Endodermal cell (in vitro differentiated cells): ENCODE measurements around the gene CDH4. TPM values are rescaled to one million over a fixed set of nuclear protein-coding genes. Genes with fewer than 3 reads are reported as not detected.

ENCODE experiments used
- DNase-seq: peaks from one replicate; pipeline ENCODE4 v3.0.0-alpha.2; 2017
- H3K27ac ChIP-seq: 2 replicates; pipeline ENCODE4 v1.5.1; 2013; ENCODE audit warnings: mild to moderate bottlenecking, low read depth, low read length, moderate library complexity
- H3K27me3 ChIP-seq: 2 replicates; pipeline ENCODE4 v1.6.1; 2013; ENCODE audit warnings: mild to moderate bottlenecking, low read length, moderate library complexity; ENCODE audit not compliant: insufficient read depth, control insufficient read depth, poor library complexity, severe bottlenecking
- H3K36me3 ChIP-seq: 2 replicates; pipeline ENCODE4 v1.7.0; 2013; ENCODE audit warnings: mild to moderate bottlenecking, low read length, moderate library complexity; ENCODE audit not compliant: control insufficient read depth, insufficient read depth
- H3K4me1 ChIP-seq: one replicate; pipeline ENCODE4 v1.7.0; 2013; ENCODE audit warnings: low read length; ENCODE audit not compliant: control insufficient read depth, insufficient read depth
- H3K4me3 ChIP-seq: 2 replicates; pipeline ENCODE4 v1.5.1; 2013; ENCODE audit warnings: mild to moderate bottlenecking, low read length, moderate library complexity
- H3K9ac ChIP-seq: 2 replicates; pipeline ENCODE4 v1.6.1; 2013; ENCODE audit warnings: mild to moderate bottlenecking, low read length, moderate library complexity; ENCODE audit not compliant: poor library complexity, severe bottlenecking; ENCODE audit errors: extremely low read depth
- H3K9me3 ChIP-seq: 2 replicates; pipeline ENCODE4 v1.6.1; 2013; ENCODE audit warnings: mild to moderate bottlenecking, low read length, moderate library complexity; ENCODE audit not compliant: control insufficient read depth
- H3K27ac Mint-ChIP-seq: 2 replicates; pipeline ENCODE4 v1.8.0; 2020; ENCODE audit warnings: mixed read lengths
- H3K27me3 Mint-ChIP-seq: 2 replicates; pipeline ENCODE4 v1.8.0; 2021; ENCODE audit warnings: mild to moderate bottlenecking, mixed read lengths; ENCODE audit not compliant: insufficient read depth
- H3K36me3 Mint-ChIP-seq: 2 replicates; pipeline ENCODE4 v1.8.0; 2020; ENCODE audit warnings: low read depth, mixed read lengths
- H3K4me1 Mint-ChIP-seq: 2 replicates; pipeline ENCODE4 v1.8.0; 2020; ENCODE audit warnings: mixed read lengths
- H3K4me3 Mint-ChIP-seq: 2 replicates; pipeline ENCODE4 v1.8.0; 2020; ENCODE audit warnings: mild to moderate bottlenecking, moderate library complexity, mixed read lengths
- H3K9me3 Mint-ChIP-seq: 2 replicates; pipeline ENCODE4 v1.8.0; 2020; ENCODE audit warnings: mild to moderate bottlenecking, mixed read lengths
- WGBS, 2 experiments: methylation state at CpG; one replicate each; pipeline versions ENCODE4 v1.1.5 to v1.1.7; 2013; ENCODE audit warnings: missing lambda C conversion rate in 2 of 2, mixed read lengths in 1 of 2; ENCODE audit not compliant: insufficient coverage in 1 of 2, insufficient read length in 1 of 2; 5-methylcytosine and 5-hydroxymethylcytosine counted together
- total RNA-seq, 2 donors: library from RNA; stranded (reverse); fragmentation: NEBNext Ultra II Directional in 1 of 2; extraction: Animal tissue kit (Norgen Biotek cat#: 25700) in 1 of 2; gene quantifications; 2 replicates in 1 of 2; 3 replicates in 1 of 2; pipeline ENCODE4 v1.2.1, GENCODE V29; 2021
- TF ChIP-seq, protein P1 (sequence below): fragments of 200-600 bp; sonication (generic); conservative IDR thresholded peaks from 2 replicates; pipeline ENCODE4 v1.5.0; 2021; ENCODE audit warnings: antibody characterized with exemption, mild to moderate bottlenecking

Gene CDH4
- total RNA-seq, 2 donors from 2014 or later: 1.8 to 5.8 TPM

DNA sequence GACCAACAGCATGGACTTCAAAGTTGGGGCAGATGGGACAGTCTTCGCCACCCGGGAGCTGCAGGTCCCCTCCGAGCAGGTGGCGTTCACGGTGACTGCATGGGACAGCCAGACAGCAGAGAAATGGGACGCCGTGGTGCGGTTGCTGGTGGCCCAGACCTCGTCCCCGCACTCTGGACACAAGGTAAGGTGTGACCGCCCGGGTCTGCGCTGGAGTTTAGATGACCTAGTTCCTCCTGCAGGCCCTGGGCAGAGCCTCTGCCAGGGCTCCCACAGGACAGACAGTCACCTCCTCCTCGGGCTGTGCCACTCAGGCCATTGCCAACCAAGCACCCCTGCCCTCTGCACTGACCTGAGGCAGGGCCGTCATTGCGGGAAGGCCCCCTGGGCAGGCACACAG lies 491.5 kb downstream of the CDH4 start:
- H3K4me1 ChIP-seq: no peaks in the 10 kb centered on the region
- no peaks in the 10 kb centered on the region for H3K36me3 ChIP-seq
- no peak for DNase-seq
- 87 to 96% methylated on average over 11 to 16 of the region's 16 CpGs for WGBS, 2 experiments
- no peaks in the 10 kb centered on the region for H3K9me3 ChIP-seq
- H3K9me3 Mint-ChIP-seq: no peaks in the 10 kb centered on the region
- TF ChIP-seq, protein P1, sequence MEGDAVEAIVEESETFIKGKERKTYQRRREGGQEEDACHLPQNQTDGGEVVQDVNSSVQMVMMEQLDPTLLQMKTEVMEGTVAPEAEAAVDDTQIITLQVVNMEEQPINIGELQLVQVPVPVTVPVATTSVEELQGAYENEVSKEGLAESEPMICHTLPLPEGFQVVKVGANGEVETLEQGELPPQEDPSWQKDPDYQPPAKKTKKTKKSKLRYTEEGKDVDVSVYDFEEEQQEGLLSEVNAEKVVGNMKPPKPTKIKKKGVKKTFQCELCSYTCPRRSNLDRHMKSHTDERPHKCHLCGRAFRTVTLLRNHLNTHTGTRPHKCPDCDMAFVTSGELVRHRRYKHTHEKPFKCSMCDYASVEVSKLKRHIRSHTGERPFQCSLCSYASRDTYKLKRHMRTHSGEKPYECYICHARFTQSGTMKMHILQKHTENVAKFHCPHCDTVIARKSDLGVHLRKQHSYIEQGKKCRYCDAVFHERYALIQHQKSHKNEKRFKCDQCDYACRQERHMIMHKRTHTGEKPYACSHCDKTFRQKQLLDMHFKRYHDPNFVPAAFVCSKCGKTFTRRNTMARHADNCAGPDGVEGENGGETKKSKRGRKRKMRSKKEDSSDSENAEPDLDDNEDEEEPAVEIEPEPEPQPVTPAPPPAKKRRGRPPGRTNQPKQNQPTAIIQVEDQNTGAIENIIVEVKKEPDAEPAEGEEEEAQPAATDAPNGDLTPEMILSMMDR: no peak
- H3K9ac ChIP-seq: no peak overlapping the region
- H3K27ac ChIP-seq: no peak overlapping the region
- H3K27me3 Mint-ChIP-seq: peaks cover 6% of the 10 kb centered on the region
- no peaks in the 10 kb centered on the region for H3K36me3 Mint-ChIP-seq
- no peak overlapping the region for H3K27ac Mint-ChIP-seq
- no peak overlapping the region for H3K4me3 Mint-ChIP-seq
- H3K27me3 ChIP-seq: no peaks in the 10 kb centered on the region
- no peak overlapping the region for H3K4me3 ChIP-seq
- no peaks in the 10 kb centered on the region for H3K4me1 Mint-ChIP-seq

DNA sequence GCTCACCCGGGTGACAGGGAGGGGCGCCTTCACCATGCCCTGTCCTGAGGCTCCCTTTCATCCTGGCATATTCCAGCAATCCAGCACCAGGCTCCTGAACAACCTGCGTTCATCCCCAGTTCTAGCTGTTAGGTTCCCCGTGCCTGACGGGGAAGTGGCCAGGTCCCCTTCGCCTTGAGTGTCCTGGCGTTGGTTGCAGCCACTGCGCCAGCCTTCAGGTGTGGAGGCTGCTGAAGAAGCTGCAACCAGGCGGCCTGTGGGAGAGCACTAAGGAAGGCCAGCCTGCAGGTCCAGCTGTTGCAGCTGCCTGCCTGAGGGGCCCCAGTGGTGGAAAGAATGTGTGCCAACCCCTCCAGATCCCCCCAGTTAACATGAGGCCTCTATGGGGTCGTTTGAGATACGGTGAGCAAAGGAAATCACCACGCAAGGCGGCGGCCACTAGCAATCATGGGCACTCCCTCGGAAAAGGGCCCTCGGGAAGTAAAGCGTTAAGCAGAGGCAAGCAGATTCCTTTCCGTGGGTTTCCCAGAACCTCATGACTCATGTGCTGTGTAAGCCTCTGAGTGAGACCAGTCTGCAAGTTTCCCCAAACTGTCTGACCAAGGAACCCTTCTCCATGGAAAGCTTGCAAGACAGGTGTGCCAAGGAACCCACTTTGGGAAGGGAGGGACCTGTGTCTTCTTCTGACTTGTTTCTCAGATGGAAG lies 492.8 kb downstream of the CDH4 start:
- peaks cover 4% of the 10 kb centered on the region for H3K27me3 Mint-ChIP-seq
- H3K9me3 Mint-ChIP-seq: no peaks in the 10 kb centered on the region
- no peak for DNase-seq
- Histone ChIP-seq H3K4me3 (no peak overlapping the region), H3K9me3 (no peaks in the 10 kb centered on the region), H3K4me1 (no peaks in the 10 kb centered on the region), H3K36me3 (no peaks in the 10 kb centered on the region), H3K9ac (no peak overlapping the region), H3K27me3 (no peaks in the 10 kb centered on the region), H3K27ac (no peak overlapping the region)
- no peaks in the 10 kb centered on the region for H3K4me1 Mint-ChIP-seq
- TF ChIP-seq, protein P1: no peak
- no peak overlapping the region for H3K4me3 Mint-ChIP-seq
- WGBS, 2 experiments: 90 to 93% methylated on average over 17 to 18 of the region's 18 CpGs
- H3K36me3 Mint-ChIP-seq: no peaks in the 10 kb centered on the region
- no peak overlapping the region for H3K27ac Mint-ChIP-seq

DNA sequence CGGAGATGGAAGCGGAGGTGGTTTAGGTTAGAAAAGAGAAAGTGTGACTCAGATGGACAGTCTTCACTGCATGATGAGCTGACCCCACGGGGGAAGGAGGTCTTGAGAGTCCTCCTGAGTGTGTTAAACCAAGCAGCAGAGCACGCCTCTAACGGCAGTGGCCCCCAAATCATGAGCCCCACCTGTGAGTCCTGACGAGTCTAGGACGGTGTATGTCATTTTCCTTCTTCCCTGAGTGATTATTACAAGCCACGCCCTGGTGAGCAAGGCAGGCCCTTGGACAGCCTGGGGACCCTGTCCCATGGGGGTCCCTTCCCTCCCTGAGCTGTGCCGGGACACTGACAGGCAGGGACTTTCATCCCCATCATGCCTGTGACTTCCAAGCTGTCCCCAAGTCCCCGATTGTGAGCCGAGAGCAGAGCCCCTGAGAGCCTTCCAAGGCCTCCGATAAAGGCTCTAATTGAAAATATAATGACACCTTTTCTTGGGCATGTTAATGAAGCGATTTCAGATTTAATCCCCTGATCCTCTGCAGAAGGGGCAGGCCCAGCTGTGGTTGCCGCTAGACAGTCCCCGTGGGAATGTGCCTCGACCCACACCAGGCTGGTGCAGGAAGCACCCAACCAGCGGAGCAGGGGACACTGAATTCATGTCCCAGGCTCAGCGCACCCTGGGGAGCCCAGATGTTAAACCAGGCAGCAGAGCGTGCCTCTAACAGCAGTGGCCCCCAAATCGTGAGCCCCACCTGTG lies 493.5 kb downstream of the CDH4 start:
- no peaks in the 10 kb centered on the region for H3K4me1 ChIP-seq
- H3K27me3 ChIP-seq: no peaks in the 10 kb centered on the region
- Mint-ChIP-seq H3K27ac (no peak overlapping the region), H3K4me1 (no peaks in the 10 kb centered on the region), H3K9me3 (peaks cover 6% of the 10 kb centered on the region), H3K4me3 (no peak overlapping the region), H3K27me3 (peaks cover 5% of the 10 kb centered on the region), H3K36me3 (no peaks in the 10 kb centered on the region)
- no peak overlapping the region for H3K4me3 ChIP-seq
- 88 to 90% methylated on average over 12 to 20 of the region's 20 CpGs for WGBS, 2 experiments
- TF ChIP-seq, protein P1: no peak
- peaks cover 3% of the 10 kb centered on the region for H3K9me3 ChIP-seq
- DNase-seq: no peak
- H3K9ac ChIP-seq: no peak overlapping the region
- H3K27ac ChIP-seq: no peak overlapping the region
- H3K36me3 ChIP-seq: no peaks in the 10 kb centered on the region
